ENCODE measurements around the gene KAT2B. TPM values are rescaled to one million over a fixed set of nuclear protein-coding genes. Genes with fewer than 3 reads are reported as not detected.

The KAT2B gene
- total and polyA plus RNA-seq, 7 experiments from 2014 or later = 1.7 to 127 (median 61.9) TPM

- ATAC-seq (no peak), DNase-seq (peak in 1 of 9 donors; percentile 3)
- Histone ChIP-seq H3K27ac (ENCODE audit: low read depth, low read length) (peak overlapping the region; percentile 93), H3K27me3 (ENCODE audit: control insufficient read depth in 2 of 2, insufficient read depth in 2 of 2, low read length in 2 of 2) (no peaks in the 10 kb centered on the region), H3K36me3 (ENCODE audit: control insufficient read depth in 2 of 3, insufficient read depth in 3 of 3, low read length in 3 of 3) (no peaks in the 10 kb centered on the region), H3K4me3 (ENCODE audit: low read length) (peak overlapping the region; percentile 68), H3K4me1 (ENCODE audit: control insufficient read depth in 2 of 2, insufficient read depth in 2 of 2, low read length in 2 of 2) (peaks cover 16 to 17% of the 10 kb centered on the region in 2 donors), H3K9me3 (ENCODE audit: control insufficient read depth in 2 of 3, low read length in 3 of 3) (no peaks in the 10 kb centered on the region)
- Mint-ChIP-seq H3K4me1 (peaks cover 0 to 25% (median 4%) of the 10 kb centered on the region in 7 donors), H3K4me3 (no peak overlapping the region), H3K9me3 (no peaks in the 10 kb centered on the region), H3K36me3 (peaks cover 0 to 14% (median 0%) of the 10 kb centered on the region in 5 donors), H3K27ac (no peak overlapping the region), H3K27me3 (peaks cover 0 to 2% (median 0%) of the 10 kb centered on the region in 5 donors)
- CTCF ChIA-PET = interaction anchor here (1.8 kb wide), 1 partner anchor 301 kb away, joined by 4 read pairs; no protein-coding TSS in a partner anchor
- intact Hi-C loops (cut with micrococcal nuclease) = loop anchor here (1.0 to 10.0 kb wide), 8 partner anchors 82 to 1082 kb away; partner anchors contain the start of genes RAB5A (in 2 of the 2) and KAT2B (in 1 of the 2)
- POLR2A ChIA-PET = interaction anchor here (0.8 to 2.8 kb wide), 5 partner anchors 9 to 239 kb away, joined by 3 to 13 read pairs (median 5); no protein-coding TSS in a partner anchor
These were observed 146.4 kb downstream of the KAT2B start for GRCh38 chr3:20186600-20187004.

GRCh38 chr3:20190991-20191390, 150.7 kb downstream of the KAT2B start:
- H3K9me3 Mint-ChIP-seq = peaks cover 0 to 2% (median 0%) of the 10 kb centered on the region in 11 donors
- H3K4me3 ChIP-seq (ENCODE audit: low read length) = no peak overlapping the region
- no peak overlapping the region for H3K4me3 Mint-ChIP-seq
- no peaks in the 10 kb centered on the region for H3K27me3 ChIP-seq (ENCODE audit: control insufficient read depth in 2 of 2, insufficient read depth in 2 of 2, low read length in 2 of 2)
- ChIA-PET CTCF (interaction anchor here (0.6 kb wide), 1 partner anchor 8 kb away, joined by 4 read pairs; no protein-coding TSS in a partner anchor), POLR2A (no interaction called here)
- no peaks in the 10 kb centered on the region for H3K9me3 ChIP-seq (ENCODE audit: control insufficient read depth in 2 of 3, low read length in 3 of 3)
- peaks cover 0 to 7% (median 0%) of the 10 kb centered on the region in 5 donors for H3K27me3 Mint-ChIP-seq
- H3K27ac Mint-ChIP-seq = peak overlapping the region in 1 of 9 donors; percentile 3
- peaks cover 0 to 6% (median 0%) of the 10 kb centered on the region in 5 donors for H3K36me3 Mint-ChIP-seq
- no peaks in the 10 kb centered on the region for H3K36me3 ChIP-seq (ENCODE audit: control insufficient read depth in 2 of 3, insufficient read depth in 3 of 3, low read length in 3 of 3)
- peaks cover 12% of the 10 kb centered on the region in 2 donors for H3K4me1 ChIP-seq (ENCODE audit: control insufficient read depth in 2 of 2, insufficient read depth in 2 of 2, low read length in 2 of 2)
- ATAC-seq (no peak), DNase-seq (no peak)
- H3K27ac ChIP-seq (ENCODE audit: low read depth, low read length) = no peak overlapping the region
- peaks cover 0 to 9% (median 4%) of the 10 kb centered on the region in 7 donors for H3K4me1 Mint-ChIP-seq
- intact Hi-C loops (cut with micrococcal nuclease) = no loop called here

- no peak for DNase-seq
- ChIA-PET CTCF (no interaction called here), POLR2A (interaction anchor here (2.0 kb wide), 1 partner anchor 9 kb away, joined by 6 read pairs; the partner anchor contains the start of gene SGO1)
- H3K36me3 Mint-ChIP-seq = peaks cover 0 to 6% (median 3%) of the 10 kb centered on the region in 5 donors
- Histone ChIP-seq H3K27ac (ENCODE audit: low read depth, low read length) (no peak overlapping the region), H3K4me3 (ENCODE audit: low read length) (no peak overlapping the region), H3K9me3 (ENCODE audit: control insufficient read depth in 2 of 3, low read length in 3 of 3) (no peaks in the 10 kb centered on the region), H3K27me3 (ENCODE audit: control insufficient read depth in 2 of 2, insufficient read depth in 2 of 2, low read length in 2 of 2) (no peaks in the 10 kb centered on the region), H3K36me3 (ENCODE audit: control insufficient read depth in 2 of 3, insufficient read depth in 3 of 3, low read length in 3 of 3) (no peaks in the 10 kb centered on the region), H3K4me1 (ENCODE audit: control insufficient read depth in 2 of 2, insufficient read depth in 2 of 2, low read length in 2 of 2) (no peaks in the 10 kb centered on the region)
- no peak overlapping the region for H3K4me3 Mint-ChIP-seq
- H3K4me1 Mint-ChIP-seq = peaks cover 5 to 10% (median 8%) of the 10 kb centered on the region in 7 donors
- intact Hi-C loops (cut with micrococcal nuclease) = no loop called here
- ATAC-seq = no peak
- H3K9me3 Mint-ChIP-seq = peaks cover 0 to 2% (median 0%) of the 10 kb centered on the region in 11 donors
- H3K27me3 Mint-ChIP-seq = peaks cover 0 to 7% (median 0%) of the 10 kb centered on the region in 5 donors
- H3K27ac Mint-ChIP-seq = no peak overlapping the region
These were observed 154.7 kb downstream of the KAT2B start for GRCh38 chr3:20194793-20195460.

GRCh38 chr3:20197775-20198174, 157.5 kb downstream of the KAT2B start:
- intact Hi-C loops (cut with micrococcal nuclease) = no loop called here
- peak overlapping the region in 1 of 9 donors; percentile 4 for H3K27ac Mint-ChIP-seq
- ChIA-PET CTCF (no interaction called here), POLR2A (interaction anchor here (0.6 kb wide), 1 partner anchor 164 kb away, joined by 4 read pairs; no protein-coding TSS in a partner anchor)
- no peaks in the 10 kb centered on the region for H3K9me3 ChIP-seq (ENCODE audit: control insufficient read depth in 2 of 3, low read length in 3 of 3)
- H3K4me3 ChIP-seq (ENCODE audit: low read length) = no peak overlapping the region
- ATAC-seq (no peak), DNase-seq (no peak)
- no peaks in the 10 kb centered on the region for H3K27me3 ChIP-seq (ENCODE audit: control insufficient read depth in 2 of 2, insufficient read depth in 2 of 2, low read length in 2 of 2)
- H3K4me1 ChIP-seq (ENCODE audit: control insufficient read depth in 2 of 2, insufficient read depth in 2 of 2, low read length in 2 of 2) = no peaks in the 10 kb centered on the region
- peaks cover 0 to 14% (median 0%) of the 10 kb centered on the region in 5 donors for H3K27me3 Mint-ChIP-seq
- peaks cover 0 to 10% (median 8%) of the 10 kb centered on the region in 7 donors for H3K4me1 Mint-ChIP-seq
- peak overlapping the region in 1 of 10 donors; percentile 9 for H3K4me3 Mint-ChIP-seq
- no peak overlapping the region for H3K27ac ChIP-seq (ENCODE audit: low read depth, low read length)
- no peaks in the 10 kb centered on the region for H3K36me3 ChIP-seq (ENCODE audit: control insufficient read depth in 2 of 3, insufficient read depth in 3 of 3, low read length in 3 of 3)
- H3K9me3 Mint-ChIP-seq = no peaks in the 10 kb centered on the region
- H3K36me3 Mint-ChIP-seq = peaks cover 0 to 4% (median 3%) of the 10 kb centered on the region in 5 donors

GRCh38 chr3:20201143-20201542, 160.9 kb downstream of the KAT2B start:
- CTCF ChIA-PET = no interaction called here
- H3K36me3 Mint-ChIP-seq = peaks cover 0 to 13% (median 1%) of the 10 kb centered on the region in 5 donors

More at GRCh38 chr3:20201143-20201542, 160.9 kb downstream of the KAT2B start:
- Histone ChIP-seq H3K9me3 (ENCODE audit: control insufficient read depth in 2 of 3, low read length in 3 of 3) (no peaks in the 10 kb centered on the region), H3K36me3 (ENCODE audit: control insufficient read depth in 2 of 3, insufficient read depth in 3 of 3, low read length in 3 of 3) (no peaks in the 10 kb centered on the region), H3K27ac (ENCODE audit: low read depth, low read length) (no peak overlapping the region), H3K4me3 (ENCODE audit: low read length) (no peak overlapping the region), H3K4me1 (ENCODE audit: control insufficient read depth in 2 of 2, insufficient read depth in 2 of 2, low read length in 2 of 2) (no peaks in the 10 kb centered on the region), H3K27me3 (ENCODE audit: control insufficient read depth in 2 of 2, insufficient read depth in 2 of 2, low read length in 2 of 2) (no peaks in the 10 kb centered on the region)
- intact Hi-C loops (cut with micrococcal nuclease) = no loop called here
- H3K4me3 Mint-ChIP-seq = no peak overlapping the region
- ATAC-seq (no peak), DNase-seq (no peak)
- peaks cover 0 to 18% (median 0%) of the 10 kb centered on the region in 5 donors for H3K27me3 Mint-ChIP-seq
- POLR2A ChIA-PET = no interaction called here
- peaks cover 0 to 7% (median 3%) of the 10 kb centered on the region in 11 donors for H3K9me3 Mint-ChIP-seq
- peaks cover 0 to 10% (median 7%) of the 10 kb centered on the region in 7 donors for H3K4me1 Mint-ChIP-seq
- H3K27ac Mint-ChIP-seq = no peak overlapping the region

Measured in naive thymus-derived CD4-positive, alpha-beta T cell (primary cell).